K562 (cell line): ENCODE measurements around the gene MTIF3. TPM values are rescaled to one million over a fixed set of nuclear protein-coding genes. Genes with fewer than 3 reads are reported as not detected.

Source experiments
- ARID4B ChIP-seq: sonication (generic); formaldehyde crosslinking; IDR thresholded peaks from 2 replicates; pipeline ENCODE4 v1.8.0; 2022; ENCODE audit warnings: mild to moderate bottlenecking, missing genetic modification reagents
- BHLHE40 ChIP-seq: IDR thresholded peaks from 2 replicates; pipeline ENCODE4 v1.6.1; 2011; ENCODE audit warnings: low read length, improper control_type of control experiment
- C11orf30 ChIP-seq: fragments of 450-650 bp; IDR thresholded peaks from 2 replicates; pipeline ENCODE4 v1.6.1; 2016; ENCODE audit warnings: low read depth, mild to moderate bottlenecking
- CLOCK ChIP-seq: fragments of 250-450 bp; sonication (Bioruptor Pico); IDR thresholded peaks from 2 replicates; pipeline ENCODE4 v1.4.0; 2020; ENCODE audit warnings: mild to moderate bottlenecking, moderate library complexity, borderline replicate concordance
- ESRRB ChIP-seq: fragments of 250-450 bp; sonication (Bioruptor Pico); IDR thresholded peaks from 2 replicates; pipeline ENCODE4 v1.5.0; 2020; ENCODE audit warnings: mild to moderate bottlenecking, moderate library complexity, borderline replicate concordance
- FUS ChIP-seq: fragments of 200-400 bp; formaldehyde crosslinking; optimal IDR thresholded peaks from 2 replicates; pipeline ENCODE3; 2017; ENCODE audit warnings: low read depth, low read length
- GTF2A2 ChIP-seq: IDR thresholded peaks from 2 replicates; pipeline ENCODE4 v1.6.1; 2016; ENCODE audit warnings: mild to moderate bottlenecking, missing genetic modification characterization, missing compliant biosample characterization
- KDM2B ChIP-seq: fragments of 250-450 bp; sonication (Bioruptor Pico); IDR thresholded peaks from 2 replicates; pipeline ENCODE4 v1.8.0; 2021; ENCODE audit warnings: mild to moderate bottlenecking, moderate library complexity
- LARP7 ChIP-seq: fragments of 450-650 bp; IDR thresholded peaks from 2 replicates; pipeline ENCODE4 v1.6.1; 2016
- MEF2D ChIP-seq: conservative IDR thresholded peaks from 2 replicates; pipeline ENCODE4 v1.6.1; 2016; ENCODE audit warnings: low read depth, missing genetic modification characterization, missing compliant biosample characterization
- PCBP1 ChIP-seq: fragments of 200-400 bp; formaldehyde crosslinking; IDR thresholded peaks from 2 replicates; pipeline ENCODE4 v1.6.1; 2018; ENCODE audit warnings: mild to moderate bottlenecking, low read depth, low read length; ENCODE audit not compliant: poor library complexity, severe bottlenecking
- SMC3 ChIP-seq: conservative IDR thresholded peaks from 2 replicates; pipeline ENCODE4 v1.6.1; 2011; ENCODE audit warnings: low read depth, low read length, improper control_type of control experiment; ENCODE audit not compliant: insufficient read depth
- STAT6 ChIP-seq: sonication (generic); formaldehyde crosslinking; IDR thresholded peaks from 2 replicates; pipeline ENCODE4 v1.8.1; 2023; ENCODE audit warnings: mild to moderate bottlenecking, missing genetic modification reagents
- TSC22D4 ChIP-seq: fragments of 450-650 bp; IDR thresholded peaks from 2 replicates; pipeline ENCODE4 v1.6.1; 2016; ENCODE audit warnings: missing genetic modification characterization, missing biosample characterization, control low read depth
- USF2 ChIP-seq: sonication (generic); formaldehyde crosslinking; IDR thresholded peaks from 2 replicates; pipeline ENCODE4 v1.5.0; 2020; ENCODE audit warnings: missing genetic modification reagents
- ZNF165 ChIP-seq: fragments of 250-450 bp; sonication (Bioruptor Pico); IDR thresholded peaks from 2 replicates; pipeline ENCODE4 v1.4.0; 2020; ENCODE audit warnings: borderline replicate concordance
- ZNF830 ChIP-seq: fragments of 250-450 bp; sonication (Bioruptor Pico); IDR thresholded peaks from 2 replicates; pipeline ENCODE4 v1.5.0; 2021; ENCODE audit warnings: mild to moderate bottlenecking
- polyA plus RNA-seq, 8 experiments: library from polyadenylated mRNA; depleted of rRNA in 4 of 8; stranded (reverse) in 5 of 8; unstranded in 3 of 8; fragments of >200 nt; fragmentation: Nextera tagmentation in 2 of 8; fragmentation: Illumina TruSeq in 1 of 8; extraction: Ambion mirVana in 2 of 8; extraction: Trizol in 1 of 8; gene quantifications; 2 replicates each; pipeline versions ENCODE4 v1.2.1 to v1.2.3, GENCODE V29; 2011 to 2014; ENCODE audit warnings: inconsistent platforms in 1 of 8, missing spikeins in 1 of 8
- total RNA-seq, 7 experiments: library from RNA; depleted of rRNA in 6 of 7; stranded (reverse); fragments of >200 nt in 6 of 7; fragmentation: Illumina TruSeq in 2 of 7; extraction: Trizol in 2 of 7; gene quantifications; 2 replicates each; pipeline versions ENCODE4 v1.2.1 to v1.2.3, GENCODE V29; 2011 to 2021; ENCODE audit warnings: low replicate concordance in 1 of 7

MTIF3 gene
- total and polyA plus RNA-seq, 9 of the 15 experiments (the other 6 are each of a cell fraction or from before 2014, with no cell fraction given): 23.5 to 73.6 (median 45.2) TPM

- TF ChIP-seq CLOCK (CRISPR knock-in tag) (peak; percentile 98), USF2 (CRISPR knock-in tag) (peak; percentile 54), FUS (no peak), ARID4B (CRISPR knock-in tag) (peak; percentile 76; the same call in 1 of the 2 replicates), PCBP1 (no peak), KDM2B (CRISPR knock-in tag) (no peak), BHLHE40 (peak; percentile 95), C11orf30 (no peak), GTF2A2 (tag) (no peak), ESRRB (CRISPR knock-in tag) (no peak), SMC3 (no peak), LARP7 (no peak), TSC22D4 (tag) (no peak), ZNF165 (no peak), MEF2D (tag) (no peak), ZNF830 (CRISPR knock-in tag) (no peak), STAT6 (no peak)
Measured at GRCh38 chr13:27424246-27425157, 25.9 kb downstream of the MTIF3 start, which contains the start of gene GTF3A (continued).
